Measurements from ENCODE around the gene TMEM139.
A peak's percentile ranks its signal among the peaks of the same experiment; 100 is the strongest.

TMEM139 gene

DNA sequence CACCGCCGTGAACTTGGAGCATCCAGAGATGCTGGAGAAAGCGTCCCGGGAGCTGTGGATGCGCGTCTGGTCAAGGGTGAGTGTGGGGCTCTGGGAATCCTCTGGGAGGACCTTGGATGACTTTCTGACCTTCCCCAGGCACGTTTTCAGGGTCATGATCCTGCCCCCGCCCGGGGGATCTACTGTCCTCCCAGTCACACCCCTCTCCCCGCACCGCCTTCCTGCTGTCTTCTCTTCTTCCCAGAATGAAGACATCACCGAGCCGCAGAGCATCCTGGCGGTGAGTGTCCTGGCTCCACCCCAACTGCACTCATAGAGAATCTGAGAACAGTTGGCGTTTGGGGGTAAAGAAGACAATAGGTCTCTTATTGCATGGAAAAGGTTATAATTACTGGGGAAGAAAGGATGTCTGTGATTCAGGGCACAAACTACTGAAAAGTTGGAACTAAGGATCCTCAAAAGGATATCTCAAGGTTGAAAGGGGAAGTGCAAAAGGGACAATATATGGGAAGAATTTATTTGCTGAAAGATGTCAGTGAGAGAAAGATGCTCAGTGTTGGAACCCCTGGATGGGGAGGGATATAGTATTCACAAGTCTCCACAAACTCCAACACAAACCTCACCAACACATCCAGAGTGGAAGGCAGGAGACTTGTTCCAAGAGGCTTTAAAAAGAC is 19.6 kb upstream of the TMEM139 start:
- no peak for DNase-seq (ENCODE audit: low read depth in 2 of 2)
- no peak overlapping the region for H3K4me3 ChIP-seq (replicated peaks in 1 of 2; ENCODE audit: low read depth in 2 of 2, low read length in 2 of 2)
- TF ChIP-seq CTCF (IDR thresholded peaks at IDR 0.05; ENCODE audit: low read depth, low read length): no peak

GRCh38 chr7:143269251-143269650 is 15.5 kb upstream of the TMEM139 start:
- H3K4me3 ChIP-seq (replicated peaks in 1 of 2; ENCODE audit: low read depth in 2 of 2, low read length in 2 of 2): no peak overlapping the region
- DNase-seq (ENCODE audit: low read depth in 2 of 2): no peak
- no peak for TF ChIP-seq CTCF (IDR thresholded peaks at IDR 0.05; ENCODE audit: low read depth, low read length)

- no peak overlapping the region for H3K4me3 ChIP-seq (replicated peaks in 1 of 2; ENCODE audit: low read depth in 2 of 2, low read length in 2 of 2)
- no peak for DNase-seq (ENCODE audit: low read depth in 2 of 2)
- no peak for TF ChIP-seq CTCF (IDR thresholded peaks at IDR 0.05; ENCODE audit: low read depth, low read length)
Observed at GRCh38 chr7:143271240-143271639, 13.5 kb upstream of the TMEM139 start.

GRCh38 chr7:143272871-143273270 is 11.9 kb upstream of the TMEM139 start:
- no peak overlapping the region for H3K4me3 ChIP-seq (replicated peaks in 1 of 2; ENCODE audit: low read depth in 2 of 2, low read length in 2 of 2)
- no peak for DNase-seq (ENCODE audit: low read depth in 2 of 2)
- TF ChIP-seq CTCF (IDR thresholded peaks at IDR 0.05; ENCODE audit: low read depth, low read length): no peak

DNA sequence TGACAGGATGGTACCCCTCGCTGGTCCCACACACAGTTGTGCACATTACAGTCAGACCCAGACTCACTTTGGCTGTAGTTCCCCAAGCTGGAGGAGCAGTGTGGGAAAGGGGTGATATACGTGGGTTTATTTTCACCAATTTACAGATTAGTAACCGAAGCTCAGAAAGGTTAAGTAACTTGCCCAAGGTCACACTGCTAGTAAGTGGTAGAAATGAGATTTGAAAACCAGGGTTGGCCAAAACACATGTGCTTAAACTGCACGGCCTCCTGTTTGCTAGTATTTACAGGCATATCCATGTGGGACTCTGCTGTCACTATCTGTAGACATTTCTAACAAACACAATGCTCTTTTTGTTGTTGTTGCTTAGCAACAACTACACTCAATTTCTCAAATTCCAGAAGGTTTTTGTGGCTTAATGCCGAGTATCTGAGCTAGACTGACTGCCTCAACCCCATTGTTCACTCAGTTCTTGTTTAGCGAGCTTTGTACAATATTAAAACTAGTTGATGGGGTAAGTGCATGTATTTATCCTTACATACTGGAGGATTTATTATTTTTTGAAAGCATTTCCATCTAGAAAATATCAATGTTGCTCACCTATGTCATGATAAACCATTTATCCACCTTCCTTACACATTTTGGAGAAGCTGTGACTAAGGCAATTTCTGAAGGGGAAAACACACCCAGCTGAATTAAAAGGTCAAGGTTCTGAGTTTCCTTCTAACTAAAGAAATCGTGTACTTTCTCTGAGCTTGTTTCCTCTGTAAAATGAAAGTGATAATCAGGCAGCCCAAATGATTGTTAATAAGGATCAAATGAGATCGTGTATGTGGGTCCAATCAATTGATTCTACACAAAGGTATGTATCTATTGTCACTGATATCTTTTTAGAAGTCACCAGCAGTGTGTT is 5.3 kb upstream of the TMEM139 start:
- H3K4me3 ChIP-seq (replicated peaks in 1 of 2; ENCODE audit: low read depth in 2 of 2, low read length in 2 of 2): no peak overlapping the region
- peak; percentile 90 to 94 for DNase-seq (ENCODE audit: low read depth in 2 of 2)
- no peak for TF ChIP-seq CTCF (IDR thresholded peaks at IDR 0.05; ENCODE audit: low read depth, low read length)

DNA sequence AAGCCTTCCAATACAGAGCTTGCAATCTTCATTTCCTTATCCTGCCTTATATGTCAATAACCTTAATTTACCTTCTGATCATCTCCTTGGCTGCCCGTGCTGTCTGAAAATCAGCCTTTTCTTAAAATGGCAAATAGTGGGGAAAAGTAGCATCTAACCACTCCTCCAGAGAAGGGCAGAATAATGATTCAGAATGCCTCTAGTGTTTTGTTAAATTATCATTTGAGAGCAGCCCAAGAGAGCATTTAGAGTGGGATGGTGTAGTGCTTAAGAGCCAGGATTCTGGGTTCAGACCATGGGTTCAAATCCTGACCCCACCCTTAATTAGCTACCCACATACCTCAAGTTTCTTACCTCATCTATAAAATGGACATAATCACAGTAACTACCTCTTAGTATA is 4.6 kb upstream of the TMEM139 start:
- DNase-seq (ENCODE audit: low read depth in 2 of 2): no peak
- no peak for TF ChIP-seq CTCF (IDR thresholded peaks at IDR 0.05; ENCODE audit: low read depth, low read length)
- no peak overlapping the region for H3K4me3 ChIP-seq (replicated peaks in 1 of 2; ENCODE audit: low read depth in 2 of 2, low read length in 2 of 2)

Measured in cardiac fibroblast (primary cell).